HG03469 (cell line): ENCODE data around the gene PRM1.

Experiments used
- ATAC-seq: cut with Tn5 transposase; IDR thresholded peaks from one replicate; pipeline ENCODE4 v1.9.1; 2021; ENCODE audit warnings: mild to moderate bottlenecking, moderate library complexity, moderate number of reproducible peaks; ENCODE audit not compliant: unreplicated experiment

The PRM1 gene

GRCh38 chr16:11239644-11240632 lies 41.2 kb downstream of the PRM1 start:
- no peak for ATAC-seq

DNA sequence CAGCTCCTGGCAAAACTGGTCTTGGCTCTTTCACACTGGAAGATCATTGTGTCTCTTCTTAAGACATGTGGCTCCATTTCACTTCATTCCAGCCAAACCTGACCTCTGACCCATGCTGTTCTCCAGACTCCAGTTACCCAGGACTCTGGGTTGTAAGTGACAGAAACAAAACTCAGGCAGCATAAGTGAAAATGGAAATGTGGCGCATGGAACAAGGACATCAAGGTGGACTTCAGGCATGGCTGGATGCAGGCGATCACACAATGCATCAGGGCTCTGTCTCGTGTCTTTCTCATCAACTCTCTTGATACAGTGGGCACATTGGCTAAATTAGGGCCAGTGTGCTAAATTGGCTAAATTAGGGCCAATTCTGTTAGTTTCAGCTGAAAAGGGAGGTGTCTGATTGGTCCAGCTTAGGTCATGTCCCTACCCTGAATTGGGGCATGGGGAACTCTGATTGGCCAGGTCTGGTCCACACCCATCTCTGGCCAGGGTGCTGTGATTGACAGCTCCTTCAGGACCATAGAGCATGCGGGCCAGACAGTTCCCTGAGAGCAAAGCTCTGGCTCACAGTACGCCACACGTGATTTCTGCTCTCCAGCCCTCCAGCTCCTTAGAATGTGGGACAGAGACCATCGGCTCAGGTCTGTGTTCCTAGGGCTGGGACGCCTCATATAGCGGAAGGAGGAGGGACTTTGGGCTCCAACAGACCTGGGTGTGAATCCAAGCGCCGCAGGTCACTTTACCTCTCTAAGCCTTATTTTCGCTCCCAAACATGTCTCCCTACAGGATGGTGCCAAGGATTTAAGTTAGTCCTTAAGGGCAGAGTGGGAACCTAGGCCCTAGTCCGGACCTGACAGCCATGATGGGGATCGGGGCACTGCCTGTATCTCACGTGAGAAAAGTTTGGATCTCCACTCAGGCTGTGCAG lies 42.6 kb downstream of the PRM1 start:
- no peak for ATAC-seq

DNA sequence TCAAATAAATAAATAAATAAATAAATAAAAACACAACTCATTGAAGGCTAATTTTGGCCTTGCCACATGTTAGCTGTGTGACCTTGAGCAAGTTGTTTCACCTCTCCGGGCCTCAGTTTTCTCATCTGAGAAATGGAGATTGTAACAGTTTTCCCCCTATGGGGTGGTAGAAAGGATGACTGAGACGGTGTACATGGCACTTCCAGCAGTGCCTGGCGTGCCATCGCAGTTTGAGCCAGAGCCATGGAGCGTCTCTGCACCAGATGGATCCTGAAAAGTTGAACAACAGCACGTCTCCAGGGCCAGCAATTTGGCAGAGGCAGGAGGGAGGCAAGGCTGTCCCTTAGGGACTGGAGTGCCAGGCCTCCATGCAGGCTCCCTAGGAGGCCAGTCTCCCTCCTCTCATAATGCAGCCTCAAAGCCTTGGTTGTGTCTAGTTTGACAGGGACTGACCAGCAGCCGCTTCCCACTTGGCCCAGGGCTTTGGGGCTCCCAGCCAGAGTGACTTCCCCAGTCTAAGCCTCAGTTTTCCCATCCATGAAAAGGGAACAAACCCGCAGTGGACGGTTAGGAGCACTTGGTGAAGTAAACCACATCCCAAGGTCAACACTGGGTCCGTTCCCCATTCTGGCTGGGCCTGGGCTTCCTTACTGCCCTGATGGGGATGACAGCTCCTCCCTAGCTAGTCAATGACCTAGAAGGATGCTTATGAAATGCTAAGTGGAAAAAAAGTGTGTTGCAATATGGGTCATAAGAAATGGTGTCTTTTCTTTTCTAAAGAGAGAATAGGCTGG lies 44.5 kb downstream of the PRM1 start:
- no peak for ATAC-seq

DNA sequence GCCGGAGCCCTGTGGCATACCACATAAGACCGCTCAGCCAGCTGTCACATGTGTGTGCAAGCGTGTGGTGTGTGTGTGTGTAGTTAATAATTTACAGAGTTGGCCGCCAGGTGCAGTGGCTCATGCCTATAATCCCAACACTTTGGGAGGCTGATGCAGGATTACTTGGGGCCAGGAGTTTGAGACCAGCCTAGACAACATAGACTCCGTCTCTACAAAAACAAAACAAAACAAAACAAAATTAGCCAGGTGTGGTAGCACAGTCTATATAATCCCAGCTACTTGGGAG lies 45.5 kb downstream of the PRM1 start:
- ATAC-seq = no peak

- no peak for ATAC-seq
Measured at GRCh38 chr16:11234884-11235702, 46.0 kb downstream of the PRM1 start.

DNA sequence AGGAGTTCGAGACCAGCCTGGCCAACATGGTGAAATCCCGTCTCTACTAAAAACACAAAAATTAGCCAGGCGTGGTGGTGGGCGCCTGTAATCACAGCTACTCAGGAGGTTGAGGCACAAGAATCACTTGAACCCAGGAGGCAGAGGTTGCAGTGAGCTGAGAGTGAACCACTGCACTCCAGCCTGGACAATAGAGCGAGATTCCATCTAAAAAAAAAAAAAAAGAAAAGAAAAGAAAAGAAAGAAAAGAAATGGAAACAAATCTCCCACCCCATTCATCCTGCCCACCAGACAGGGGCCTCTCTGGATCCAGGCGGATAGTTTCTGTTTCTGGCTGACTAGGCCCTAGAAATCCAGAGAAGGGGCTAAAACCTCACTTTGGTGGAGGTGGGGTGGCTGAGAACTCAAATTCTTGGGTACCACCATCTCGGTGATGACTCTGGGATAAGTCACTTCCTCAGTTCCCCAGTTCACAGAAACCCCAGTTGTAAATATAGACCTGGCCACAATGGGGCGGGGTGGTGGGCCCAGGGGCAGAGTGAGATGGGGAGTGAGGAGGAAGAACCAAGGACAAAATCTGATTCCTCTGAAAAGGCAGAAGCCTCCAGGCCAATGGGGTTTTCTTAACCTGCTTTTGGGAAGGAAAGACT lies 47.3 kb downstream of the PRM1 start:
- no peak for ATAC-seq

GRCh38 chr16:11232852-11233726 lies 48.0 kb downstream of the PRM1 start:
- ATAC-seq = no peak

- no peak for ATAC-seq
Measured at GRCh38 chr16:11232302-11232851, 48.8 kb downstream of the PRM1 start.

- ATAC-seq = no peak
Measured at GRCh38 chr16:11231367-11231970, 49.7 kb downstream of the PRM1 start.
